ENCODE results near the gene PAK1IP1.
A peak's percentile ranks its signal among the peaks of the same experiment; 100 is the strongest.
"Not testable (repeated sequence)": the region's sequence is repeated elsewhere in the genome, so short reads cannot be mapped to it uniquely, and the experiment has no call there.

PAK1IP1 gene

GRCh38 chr6:10695086-10695657 is 400 bp downstream of the PAK1IP1 start:
- DNase-seq = peak; percentile 46

GRCh38 chr6:10696655-10697054 is 1.9 kb downstream of the PAK1IP1 start:
- DNase-seq = no peak

- no peak for DNase-seq
Observed at GRCh38 chr6:10713962-10714361, 19.2 kb downstream of the PAK1IP1 start.

- DNase-seq = peak; percentile 75
Observed at GRCh38 chr6:10719296-10719963, 24.7 kb downstream of the PAK1IP1 start.

- peak; percentile 75 for DNase-seq
Observed at GRCh38 chr6:10719964-10720264, 25.1 kb downstream of the PAK1IP1 start.

GRCh38 chr6:10720265-10720959 is 25.6 kb downstream of the PAK1IP1 start:
- DNase-seq = peak; percentile 81

GRCh38 chr6:10720960-10721849 is 26.4 kb downstream of the PAK1IP1 start:
- peak; percentile 68 for DNase-seq

GRCh38 chr6:10721850-10722569 is 27.2 kb downstream of the PAK1IP1 start:
- no peak for DNase-seq

- no peak for DNase-seq
Observed at GRCh38 chr6:10722570-10722819, 27.7 kb downstream of the PAK1IP1 start.

- DNase-seq = peak; percentile 99
Observed at GRCh38 chr6:10722820-10723566, 28.2 kb downstream of the PAK1IP1 start, which contains the start of gene TMEM14C. TMEM14C (plus strand) TSS chr6:10723070; CDS start chr6:10724614, 1,544 bp downstream.

- no peak for DNase-seq
Observed at GRCh38 chr6:10723567-10723881, 28.8 kb downstream of the PAK1IP1 start.

GRCh38 chr6:10725044-10725443 is 30.3 kb downstream of the PAK1IP1 start:
- no peak for DNase-seq

- no peak for DNase-seq
Observed at GRCh38 chr6:10725716-10726115, 30.9 kb downstream of the PAK1IP1 start.

- DNase-seq = no peak
Observed at GRCh38 chr6:10730254-10730653, 35.5 kb downstream of the PAK1IP1 start.

- DNase-seq = no peak
Observed at GRCh38 chr6:10733151-10733715, 38.5 kb downstream of the PAK1IP1 start.

GRCh38 chr6:10733863-10734262 is 39.1 kb downstream of the PAK1IP1 start:
- no peak for DNase-seq

- no peak for DNase-seq
Observed at GRCh38 chr6:10736731-10737130, 42.0 kb downstream of the PAK1IP1 start.

GRCh38 chr6:10740061-10740460 is 45.3 kb downstream of the PAK1IP1 start:
- no peak for DNase-seq

GRCh38 chr6:10741643-10742042 is 46.9 kb downstream of the PAK1IP1 start:
- not testable (repeated sequence) for DNase-seq

GRCh38 chr6:10742251-10742650 is 47.5 kb downstream of the PAK1IP1 start:
- DNase-seq = no peak

- DNase-seq = no peak
Observed at GRCh38 chr6:10743515-10743914, 48.7 kb downstream of the PAK1IP1 start.

GRCh38 chr6:10745116-10745515 is 50.3 kb downstream of the PAK1IP1 start:
- DNase-seq = no peak

Measured in NCI-H69 (cell line).